Heart left ventricle (tissue), 13 donors: ENCODE data around the gene SLC8B1.

Experiments used
- POLR2A ChIP-seq, 2 donors: fragments of 450-650 bp; IDR thresholded peaks; one replicate each; pipeline ENCODE4 v1.6.1; 2017; ENCODE audit warnings: antibody characterized with exemption in 2 of 2, mild to moderate bottlenecking in 2 of 2, moderate library complexity in 2 of 2
- TF ChIP-seq, protein P1 (sequence below), 12 donors: fragments of 200-600 bp; sonication (generic) in 4 of 12; IDR thresholded peaks; one replicate each; pipeline versions ENCODE4 v1.5.0 to v1.8.0; 2018 to 2022; ENCODE audit warnings: antibody characterized with exemption in 12 of 12, mild to moderate bottlenecking in 5 of 12
- donor health status: ischemic (EF 13 %, LVEDD 7.1; RV severe dilation, severe dysfunction).
- donor health status: DM: no; HTN: yes; CAD: no.
- donor health status: DM: no; HTN: no; CAD: no.
- donor health status: ischemic (EF 25% LVEDD 6.9; RV normal size, moderate dysfunction).
- donor health status: ischemic (EF 25% LVEDD 5.7; RV mildly dilated, moderate dysfunction).
- donor health status: ischemic (EF 35%, LVEDD 5.7; RV mildly dilated, moderate dysfunction).
- donor health status: nonischemic (EF 11% LVEDD 7.7; RV severe dilation, severe dysfunction).
- donor health status: DM: yes; HTN: yes; CAD: no.
- donor health status: PGD.
- donor health status: ischemic (EF 29% LVEDD 5.4; RV normal size, mild dysfunction).
- donor health status: nonischemic (EF 23%, LVEDD 6.1; RV moderate dilation, normal function).

DNA sequence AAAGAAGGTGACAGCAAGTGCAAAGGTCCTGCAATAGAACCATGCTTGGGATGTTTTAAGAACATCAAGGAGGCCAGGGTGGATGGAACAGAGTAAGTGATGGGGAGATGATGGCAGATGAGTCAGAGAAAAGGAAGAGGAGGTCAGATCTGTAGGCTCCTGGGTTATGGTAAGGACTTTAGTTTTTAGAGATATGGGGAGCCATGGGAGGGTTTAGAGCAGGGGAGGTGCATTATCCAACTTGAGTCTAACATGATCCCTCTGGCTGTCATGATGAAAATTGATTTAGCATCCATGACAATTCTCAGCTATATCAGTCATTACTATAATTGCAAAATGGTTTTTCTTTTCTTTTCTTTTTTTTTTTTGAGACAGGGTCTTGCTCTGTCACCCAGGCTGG is 16.2 kb upstream of the SLC8B1 start:
- TF ChIP-seq, protein P1, sequence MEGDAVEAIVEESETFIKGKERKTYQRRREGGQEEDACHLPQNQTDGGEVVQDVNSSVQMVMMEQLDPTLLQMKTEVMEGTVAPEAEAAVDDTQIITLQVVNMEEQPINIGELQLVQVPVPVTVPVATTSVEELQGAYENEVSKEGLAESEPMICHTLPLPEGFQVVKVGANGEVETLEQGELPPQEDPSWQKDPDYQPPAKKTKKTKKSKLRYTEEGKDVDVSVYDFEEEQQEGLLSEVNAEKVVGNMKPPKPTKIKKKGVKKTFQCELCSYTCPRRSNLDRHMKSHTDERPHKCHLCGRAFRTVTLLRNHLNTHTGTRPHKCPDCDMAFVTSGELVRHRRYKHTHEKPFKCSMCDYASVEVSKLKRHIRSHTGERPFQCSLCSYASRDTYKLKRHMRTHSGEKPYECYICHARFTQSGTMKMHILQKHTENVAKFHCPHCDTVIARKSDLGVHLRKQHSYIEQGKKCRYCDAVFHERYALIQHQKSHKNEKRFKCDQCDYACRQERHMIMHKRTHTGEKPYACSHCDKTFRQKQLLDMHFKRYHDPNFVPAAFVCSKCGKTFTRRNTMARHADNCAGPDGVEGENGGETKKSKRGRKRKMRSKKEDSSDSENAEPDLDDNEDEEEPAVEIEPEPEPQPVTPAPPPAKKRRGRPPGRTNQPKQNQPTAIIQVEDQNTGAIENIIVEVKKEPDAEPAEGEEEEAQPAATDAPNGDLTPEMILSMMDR (IDR thresholded peaks at IDR 0.05) = no peak
- no peak for TF ChIP-seq POLR2A (IDR thresholded peaks at IDR 0.05)
